PC-3 (cell line): ENCODE measurements around the gene ATP1A4. TPM values are rescaled to one million over a fixed set of nuclear protein-coding genes. Genes with fewer than 3 reads are reported as not detected.
"Not testable (repeated sequence)": the region's sequence is repeated elsewhere in the genome, so short reads cannot be mapped to it uniquely, and the experiment has no call there.

Experiments
- ATAC-seq: fragments of 200-7000 bp; cut with Tn5 transposase; 2 replicates; pipeline ENCODE4 v1.9.1; 2020; ENCODE audit warnings: mild to moderate bottlenecking, moderate library complexity
- BruUV-seq: library from RNA; stranded (reverse); fragments of 400-500 nt; replicated peaks from 2 replicates; lab custom pipeline; 2021; lab: Mats Ljungman, UMichigan
- CTCF ChIA-PET: fragments of 300-600 bp; sonication (Branson Sonifier 250); formaldehyde crosslinking; loops from one replicate; lab custom pipeline; 2022; ENCODE audit warnings: antibody characterized with exemption; lab: Charles Lee
- POLR2A ChIA-PET: fragments of 300-600 bp; sonication (Branson Sonifier 250); formaldehyde crosslinking; loops from one replicate; lab custom pipeline; 2022; ENCODE audit warnings: antibody characterized with exemption; ENCODE audit not compliant: unreplicated experiment; lab: Charles Lee
- DNase-seq: peaks from one replicate; pipeline ENCODE4 v3.0.0-alpha.2; 2015
- H2AFZ ChIP-seq: fragments of 300-600 bp; sonication (generic); 2 replicates; pipeline ENCODE4 v1.6.0; 2016; ENCODE audit warnings: antibody characterized with exemption, low read length
- H3F3A ChIP-seq: fragments of 300-600 bp; sonication (generic); one replicate; pipeline ENCODE4 v1.6.0; 2017; ENCODE audit warnings: antibody characterized with exemption, low read length, control low read depth, mild to moderate bottlenecking; ENCODE audit not compliant: unreplicated experiment
- H3K27ac ChIP-seq: fragments of 300-600 bp; sonication (generic); 2 replicates; pipeline ENCODE4 v1.5.1; 2016; ENCODE audit warnings: mild to moderate bottlenecking, low read length
- H3K27me3 ChIP-seq: fragments of 300-600 bp; sonication (generic); 2 replicates; pipeline ENCODE4 v1.6.1; 2016; ENCODE audit warnings: low read length, mixed read lengths
- H3K36me3 ChIP-seq: fragments of 300-600 bp; sonication (generic); 2 replicates; pipeline ENCODE4 v1.6.1; 2016; ENCODE audit warnings: low read depth, mixed run types, low read length, mixed read lengths
- H3K4me1 ChIP-seq: fragments of 300-600 bp; sonication (generic); 2 replicates; pipeline ENCODE4 v1.5.1; 2016; ENCODE audit warnings: low read length; ENCODE audit not compliant: insufficient read depth
- H3K4me2 ChIP-seq: fragments of 300-600 bp; sonication (generic); 2 replicates; pipeline ENCODE4 v1.6.0; 2016; ENCODE audit warnings: low read length
- H3K4me3 ChIP-seq: fragments of 300-600 bp; sonication (generic); 2 replicates; pipeline ENCODE4 v1.5.1; 2016; ENCODE audit warnings: mild to moderate bottlenecking, low read length, mixed read lengths
- H3K79me2 ChIP-seq: fragments of 300-600 bp; sonication (generic); 2 replicates; pipeline ENCODE4 v1.6.1; 2017; ENCODE audit warnings: low read length, mixed read lengths
- H3K9ac ChIP-seq: fragments of 300-600 bp; sonication (generic); 2 replicates; pipeline ENCODE4 v1.6.0; 2016; ENCODE audit warnings: mild to moderate bottlenecking, low read length
- H3K9me2 ChIP-seq: fragments of 300-600 bp; sonication (generic); replicated peaks from 2 replicates; pipeline ENCODE4 v1.6.1; 2016; ENCODE audit warnings: mixed run types, low read length, mixed read lengths
- H3K9me3 ChIP-seq: fragments of 300-600 bp; sonication (generic); 2 replicates; pipeline ENCODE4 v1.6.1; 2016; ENCODE audit warnings: low read length, mixed read lengths
- H4K20me1 ChIP-seq: fragments of 300-600 bp; sonication (generic); 2 replicates; pipeline ENCODE4 v1.6.1; 2016; ENCODE audit warnings: low read length, mixed read lengths
- EZH2 ChIP-seq: fragments of 300-600 bp; sonication (generic); IDR thresholded peaks from one replicate; pipeline ENCODE4 v1.6.1; 2017; ENCODE audit warnings: antibody characterized with exemption, mild to moderate bottlenecking, low read length; ENCODE audit not compliant: unreplicated experiment
- EZH2phosphoT487 ChIP-seq: fragments of 300-600 bp; sonication (generic); IDR thresholded peaks from 2 replicates; pipeline ENCODE4 v1.6.1; 2018; ENCODE audit warnings: mild to moderate bottlenecking, antibody characterized with exemption, low read length, borderline replicate concordance
- intact Hi-C: fragments of 100-400 bp; cut with micrococcal nuclease; formaldehyde crosslinking; loops from 2 replicates; pipeline ENCODE4 v1.9.0; 2023
- total RNA-seq: library from RNA; depleted of rRNA; stranded (reverse); fragments of >200 nt; gene quantifications from 2 replicates; pipeline ENCODE4 v1.2.3, GENCODE V29; 2014
- TF ChIP-seq, protein P1 (sequence below): fragments of 300-600 bp; sonication (generic); conservative IDR thresholded peaks from 2 replicates; pipeline ENCODE4 v1.5.1; 2017; ENCODE audit warnings: antibody characterized with exemption, low read depth, mild to moderate bottlenecking, low read length

ATP1A4 gene
- total RNA-seq, 1 experiment from 2014 or later = 0.04 TPM

DNA sequence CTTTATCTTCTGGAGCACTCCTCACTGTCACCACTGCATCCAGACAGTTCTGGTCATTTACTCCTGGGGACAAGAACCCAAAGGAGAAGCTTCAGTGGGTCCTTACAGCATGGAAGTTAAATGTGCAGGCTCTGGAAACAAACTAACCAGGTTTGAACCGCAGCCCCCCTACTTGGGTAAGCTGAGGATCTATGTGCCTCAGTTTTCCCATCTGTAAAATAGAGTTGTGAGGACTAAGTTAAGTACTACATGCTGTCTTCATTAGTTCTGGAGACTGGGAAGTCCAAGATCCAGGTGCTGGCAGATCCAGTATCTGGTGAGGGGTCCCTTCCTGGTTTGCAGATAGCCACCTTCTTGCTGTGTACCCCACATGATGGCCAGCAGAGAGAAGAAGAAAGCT lies 43.9 kb upstream of the ATP1A4 start:
- intact Hi-C loops = no loop called here
- Histone ChIP-seq H3K9me2 (no peaks in the 10 kb centered on the region), H4K20me1 (no peaks in the 10 kb centered on the region), H3F3A (no peaks in the 10 kb centered on the region), H3K27ac (no peak overlapping the region), H3K9ac (no peak overlapping the region), H2AFZ (no peak overlapping the region), H3K79me2 (no peaks in the 10 kb centered on the region), H3K4me2 (no peak overlapping the region), H3K36me3 (no peaks in the 10 kb centered on the region), H3K4me3 (no peak overlapping the region), H3K9me3 (no peaks in the 10 kb centered on the region), H3K27me3 (no peaks in the 10 kb centered on the region), H3K4me1 (peaks cover 11% of the 10 kb centered on the region)
- DNase-seq = no peak
- CTCF ChIA-PET = no interaction called here
- POLR2A ChIA-PET = no interaction called here
- no peak for ATAC-seq
- BruUV-seq = no TSS peak
- no peak for TF ChIP-seq EZH2
- TF ChIP-seq, protein P1, sequence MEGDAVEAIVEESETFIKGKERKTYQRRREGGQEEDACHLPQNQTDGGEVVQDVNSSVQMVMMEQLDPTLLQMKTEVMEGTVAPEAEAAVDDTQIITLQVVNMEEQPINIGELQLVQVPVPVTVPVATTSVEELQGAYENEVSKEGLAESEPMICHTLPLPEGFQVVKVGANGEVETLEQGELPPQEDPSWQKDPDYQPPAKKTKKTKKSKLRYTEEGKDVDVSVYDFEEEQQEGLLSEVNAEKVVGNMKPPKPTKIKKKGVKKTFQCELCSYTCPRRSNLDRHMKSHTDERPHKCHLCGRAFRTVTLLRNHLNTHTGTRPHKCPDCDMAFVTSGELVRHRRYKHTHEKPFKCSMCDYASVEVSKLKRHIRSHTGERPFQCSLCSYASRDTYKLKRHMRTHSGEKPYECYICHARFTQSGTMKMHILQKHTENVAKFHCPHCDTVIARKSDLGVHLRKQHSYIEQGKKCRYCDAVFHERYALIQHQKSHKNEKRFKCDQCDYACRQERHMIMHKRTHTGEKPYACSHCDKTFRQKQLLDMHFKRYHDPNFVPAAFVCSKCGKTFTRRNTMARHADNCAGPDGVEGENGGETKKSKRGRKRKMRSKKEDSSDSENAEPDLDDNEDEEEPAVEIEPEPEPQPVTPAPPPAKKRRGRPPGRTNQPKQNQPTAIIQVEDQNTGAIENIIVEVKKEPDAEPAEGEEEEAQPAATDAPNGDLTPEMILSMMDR = no peak
- no peak for TF ChIP-seq EZH2phosphoT487

DNA sequence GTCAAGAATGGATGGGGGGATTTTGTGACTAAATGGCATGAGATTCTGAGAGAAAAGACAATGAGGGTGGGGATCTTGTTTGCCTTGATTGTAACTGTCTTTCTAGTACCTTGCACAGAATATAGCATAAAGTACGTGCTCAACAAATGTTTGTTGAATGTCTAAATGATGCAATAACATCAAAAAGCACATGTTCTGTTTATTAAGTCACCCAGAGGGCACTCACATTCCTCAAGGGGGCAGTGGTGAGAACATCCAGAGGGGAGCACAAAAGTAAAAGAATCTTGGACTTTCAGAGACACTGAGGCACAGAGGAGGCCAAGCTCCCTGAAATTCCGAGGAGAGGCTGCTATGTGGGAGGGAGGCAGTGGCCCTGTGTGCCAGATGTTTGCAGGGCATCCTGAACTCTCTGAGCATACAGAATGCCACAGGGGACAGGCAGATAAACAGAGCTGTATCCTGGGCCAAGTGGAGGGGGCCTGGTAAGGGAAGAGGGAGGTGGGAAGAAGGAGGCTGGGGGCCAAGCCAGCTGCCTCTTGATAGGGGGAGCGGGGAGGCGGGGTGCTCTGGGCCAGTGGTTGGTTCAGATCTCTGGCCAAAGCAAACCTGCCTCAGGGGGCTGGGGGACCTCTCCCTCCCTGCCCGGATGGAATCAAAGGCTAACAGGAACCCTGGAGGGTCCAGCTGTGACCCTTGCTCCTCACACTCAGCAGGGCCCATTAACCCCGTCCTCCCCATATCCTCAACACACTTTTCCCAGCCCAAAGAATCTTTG lies 42.3 kb upstream of the ATP1A4 start:
- Histone ChIP-seq H3K36me3 (no peaks in the 10 kb centered on the region), H2AFZ (peak overlapping the region; percentile 61), H4K20me1 (no peaks in the 10 kb centered on the region), H3K79me2 (no peaks in the 10 kb centered on the region), H3K27ac (no peak overlapping the region), H3F3A (no peaks in the 10 kb centered on the region), H3K4me3 (no peak overlapping the region), H3K27me3 (no peaks in the 10 kb centered on the region), H3K9ac (no peak overlapping the region), H3K4me1 (peaks cover 11% of the 10 kb centered on the region), H3K9me3 (no peaks in the 10 kb centered on the region), H3K9me2 (no peaks in the 10 kb centered on the region), H3K4me2 (peak overlapping the region; percentile 38)
- no TSS peak for BruUV-seq
- ATAC-seq (peak; percentile 44), DNase-seq (peak; percentile 73)
- ChIA-PET CTCF (interaction anchor here (0.6 to 1.3 kb wide), 3 partner anchors 50 to 143 kb away, joined by 3 read pairs; no protein-coding TSS in a partner anchor), POLR2A (no interaction called here)
- intact Hi-C loops = no loop called here
- TF ChIP-seq EZH2 = no peak
- TF ChIP-seq, protein P1 = peak; percentile 82

DNA sequence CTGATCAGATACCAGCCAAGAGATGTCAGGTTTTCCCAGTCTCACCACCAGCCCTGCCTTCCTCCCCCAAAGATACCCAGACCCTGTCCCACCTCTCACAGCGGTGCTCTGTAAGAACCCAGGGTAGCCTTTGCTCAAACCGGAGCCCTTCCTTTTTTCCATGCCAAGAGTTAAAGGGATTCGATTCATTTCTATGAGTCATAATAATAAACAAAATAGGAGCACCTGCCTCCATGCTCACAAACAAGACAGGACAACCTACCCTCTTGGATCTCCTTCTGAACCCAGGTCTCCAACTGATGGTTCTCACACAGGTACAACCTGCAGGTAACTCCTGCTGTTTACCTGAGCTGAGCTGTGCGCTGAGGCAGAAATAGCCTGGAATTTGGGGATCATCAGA lies 41.7 kb upstream of the ATP1A4 start:
- H3K4me1 ChIP-seq = peaks cover 11% of the 10 kb centered on the region
- DNase-seq = peak; percentile 50
- H3K36me3 ChIP-seq = no peaks in the 10 kb centered on the region
- peak overlapping the region; percentile 48; the same call in 1 of the 2 replicates for H2AFZ ChIP-seq
- POLR2A ChIA-PET = interaction anchor here (0.6 kb wide), 1 partner anchor 143 kb away, joined by 3 read pairs; no protein-coding TSS in a partner anchor
- H3K9me3 ChIP-seq = no peaks in the 10 kb centered on the region
- TF ChIP-seq, protein P1 = no peak
- TF ChIP-seq EZH2phosphoT487 = no peak
- TF ChIP-seq EZH2 = no peak
- CTCF ChIA-PET = no interaction called here
- H3K79me2 ChIP-seq = no peaks in the 10 kb centered on the region
- H3K4me2 ChIP-seq = peak overlapping the region; percentile 38
- no peak overlapping the region for H3K4me3 ChIP-seq
- H3K27me3 ChIP-seq = no peaks in the 10 kb centered on the region
- ATAC-seq = peak; percentile 60
- no peaks in the 10 kb centered on the region for H3K9me2 ChIP-seq
- no peak overlapping the region for H3K27ac ChIP-seq
- no peaks in the 10 kb centered on the region for H3F3A ChIP-seq
- H3K9ac ChIP-seq = no peak overlapping the region
- no TSS peak for BruUV-seq
- no peaks in the 10 kb centered on the region for H4K20me1 ChIP-seq
- intact Hi-C loops = no loop called here

DNA sequence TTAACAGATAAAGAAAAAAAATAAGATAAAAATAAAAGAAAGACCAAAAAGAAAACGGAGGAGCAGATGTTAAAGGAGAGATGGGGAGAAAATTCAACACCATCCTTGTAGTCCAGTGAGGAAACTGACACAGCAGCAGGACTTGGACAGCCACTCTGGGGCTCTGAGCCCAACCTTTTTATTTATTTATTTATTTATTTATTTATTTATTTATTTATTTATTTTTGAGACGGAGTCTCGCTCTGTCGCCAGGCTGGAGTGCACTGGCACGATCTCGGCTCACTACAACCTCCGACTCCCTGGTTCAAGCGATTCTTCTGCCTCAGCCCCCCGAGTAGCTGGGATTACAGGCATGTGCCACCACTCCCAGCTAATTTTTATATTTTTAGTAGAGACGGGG lies 39.9 kb upstream of the ATP1A4 start:
- BruUV-seq, ATAC-seq, H2AFZ ChIP-seq, H3K27ac ChIP-seq, DNase-seq, POLR2A ChIA-PET, H3K9ac ChIP-seq, H3K27me3 ChIP-seq, intact Hi-C loops, H3K9me3 ChIP-seq, H3K4me2 ChIP-seq, H3K9me2 ChIP-seq, CTCF ChIA-PET, H3K4me3 ChIP-seq, H4K20me1 ChIP-seq, H3F3A ChIP-seq, H3K79me2 ChIP-seq, H3K36me3 ChIP-seq: not testable (repeated sequence)
- peaks cover 11% of the 10 kb centered on the region for H3K4me1 ChIP-seq
